OCI-LY3 (cell line): ENCODE measurements around the gene AEN.
A peak's percentile ranks its signal among the peaks of the same experiment; 100 is the strongest.

Source experiments
- H2AFZ ChIP-seq: fragments of 200-600, 300-600 bp; shearing (Covaris generic); 2 replicates; pipeline ENCODE4 v1.6.0; 2014; ENCODE audit warnings: antibody characterized with exemption, low read depth, low read length
- H3K27ac ChIP-seq: fragments of 200-600, 300-600 bp; sonication (generic); 2 replicates; pipeline ENCODE4 v1.5.1; 2014; ENCODE audit warnings: mild to moderate bottlenecking, low read length, moderate library complexity, mixed read lengths
- H3K27me3 ChIP-seq: fragments of 200-600, 300-600 bp; sonication (generic); 2 replicates; pipeline ENCODE4 v1.6.1; 2014; ENCODE audit warnings: low read depth, low read length, mixed read lengths
- H3K36me3 ChIP-seq: fragments of 200-600, 300-600 bp; sonication (generic); replicated peaks from 2 replicates; pipeline ENCODE3; 2014; ENCODE audit warnings: low read depth, low read length, mixed read lengths
- H3K4me1 ChIP-seq: fragments of 300-600, 200-600 bp; sonication (generic); 2 replicates; pipeline ENCODE4 v1.6.1; 2014; ENCODE audit warnings: low read length, mixed read lengths
- H3K4me2 ChIP-seq: fragments of 200-600, 300-600 bp; sonication (generic); 2 replicates; pipeline ENCODE4 v1.6.1; 2014; ENCODE audit warnings: low read length, mixed read lengths
- H3K4me3 ChIP-seq: fragments of 300-600, 200-600 bp; sonication (generic); 2 replicates; pipeline ENCODE4 v1.5.1; 2014; ENCODE audit warnings: antibody characterized with exemption, mild to moderate bottlenecking, low read length, moderate library complexity
- H3K79me2 ChIP-seq: fragments of 300-600, 200-600 bp; shearing (Covaris generic); 2 replicates; pipeline ENCODE4 v1.6.1; 2014; ENCODE audit warnings: mild to moderate bottlenecking, low read length, mixed read lengths
- H3K9ac ChIP-seq: fragments of 300-600, 200-600 bp; shearing (Covaris generic); 2 replicates; pipeline ENCODE4 v1.6.0; 2014; ENCODE audit warnings: mild to moderate bottlenecking, low read length, moderate library complexity
- H3K9me3 ChIP-seq: fragments of 200-600, 300-600 bp; shearing (Covaris generic); 2 replicates; pipeline ENCODE4 v1.6.1; 2014; ENCODE audit warnings: low read length, mixed read lengths; ENCODE audit not compliant: insufficient read depth
- H4K20me1 ChIP-seq: fragments of 200-600, 300-600 bp; sonication (generic); 2 replicates; pipeline ENCODE4 v1.6.1; 2016; ENCODE audit warnings: low read length, mixed read lengths; ENCODE audit not compliant: insufficient read depth
- CTCF ChIP-seq: fragments of 200-600, 300-600 bp; sonication (generic); IDR thresholded peaks from 2 replicates; pipeline ENCODE4 v1.5.1; 2014; ENCODE audit warnings: antibody characterized with exemption, low read length, low read depth
- EZH2phosphoT487 ChIP-seq: fragments of 200-600 bp; shearing (Covaris generic); IDR thresholded peaks from 2 replicates; pipeline ENCODE4 v1.6.1; 2018; ENCODE audit warnings: antibody characterized with exemption, mixed run types, low read depth

The AEN gene

GRCh38 chr15:88634449-88634848, 13.3 kb downstream of the AEN start:
- Histone ChIP-seq H2AFZ (no peak overlapping the region), H3K4me2 (peak overlapping the region; percentile 67), H3K9ac (peak overlapping the region; percentile 50)

GRCh38 chr15:88635318-88635717, 14.2 kb downstream of the AEN start:
- peak overlapping the region; percentile 67 for H3K4me2 ChIP-seq

More at GRCh38 chr15:88634449-88634848, 13.3 kb downstream of the AEN start:
- Histone ChIP-seq H3K4me1 (peaks cover 97% of the 10 kb centered on the region), H3K27ac (peak overlapping the region; percentile 99), H3K36me3 (peaks cover 51% of the 10 kb centered on the region), H4K20me1 (peaks cover 33% of the 10 kb centered on the region), H3K4me3 (no peak overlapping the region), H3K27me3 (no peaks in the 10 kb centered on the region), H3K79me2 (peaks cover 72% of the 10 kb centered on the region), H3K9me3 (no peaks in the 10 kb centered on the region)
- TF ChIP-seq EZH2phosphoT487 (no peak), CTCF (no peak)

GRCh38 chr15:88636050-88636449, 14.9 kb downstream of the AEN start:
- peak overlapping the region; percentile 10; the same call in 1 of the 2 replicates for H3K4me3 ChIP-seq
- peaks cover 97% of the 10 kb centered on the region for H3K4me1 ChIP-seq
- peak overlapping the region; percentile 63 for H3K9ac ChIP-seq

More at GRCh38 chr15:88635318-88635717, 14.2 kb downstream of the AEN start:
- Histone ChIP-seq H3K4me3 (no peak overlapping the region), H4K20me1 (peaks cover 24% of the 10 kb centered on the region), H3K36me3 (peaks cover 42% of the 10 kb centered on the region), H3K9ac (peak overlapping the region; percentile 50), H3K27me3 (no peaks in the 10 kb centered on the region), H3K9me3 (no peaks in the 10 kb centered on the region), H3K27ac (peak overlapping the region; percentile 99), H3K4me1 (peaks cover 97% of the 10 kb centered on the region), H2AFZ (no peak overlapping the region), H3K79me2 (peaks cover 67% of the 10 kb centered on the region)
- TF ChIP-seq EZH2phosphoT487 = no peak
- TF ChIP-seq CTCF = no peak

GRCh38 chr15:88636654-88637053, 15.5 kb downstream of the AEN start:
- peaks cover 10% of the 10 kb centered on the region for H4K20me1 ChIP-seq
- peaks cover 64% of the 10 kb centered on the region for H3K79me2 ChIP-seq
- peaks cover 97% of the 10 kb centered on the region for H3K4me1 ChIP-seq
- H3K9ac ChIP-seq = peak overlapping the region; percentile 63
- H3K9me3 ChIP-seq = no peaks in the 10 kb centered on the region
- H3K4me3 ChIP-seq = no peak overlapping the region
- peak overlapping the region; percentile 99 for H3K27ac ChIP-seq
- no peaks in the 10 kb centered on the region for H3K27me3 ChIP-seq
- peak overlapping the region; percentile 67 for H3K4me2 ChIP-seq
- no peak for TF ChIP-seq EZH2phosphoT487
- no peak for TF ChIP-seq CTCF
- H2AFZ ChIP-seq = no peak overlapping the region
- peaks cover 35% of the 10 kb centered on the region for H3K36me3 ChIP-seq

More at GRCh38 chr15:88636050-88636449, 14.9 kb downstream of the AEN start:
- Histone ChIP-seq H3K4me2 (peak overlapping the region; percentile 67), H4K20me1 (peaks cover 17% of the 10 kb centered on the region), H3K9me3 (no peaks in the 10 kb centered on the region), H3K27me3 (no peaks in the 10 kb centered on the region), H3K27ac (peak overlapping the region; percentile 99), H3K79me2 (peaks cover 67% of the 10 kb centered on the region), H3K36me3 (peaks cover 37% of the 10 kb centered on the region), H2AFZ (no peak overlapping the region)
- no peak for TF ChIP-seq CTCF
- no peak for TF ChIP-seq EZH2phosphoT487
